HepG2 (cell line): ENCODE measurements around the gene FAM83G. TPM values are rescaled to one million over a fixed set of nuclear protein-coding genes. Genes with fewer than 3 reads are reported as not detected.

ENCODE experiments used
- DBP ChIP-seq: sonication (generic); formaldehyde crosslinking; IDR thresholded peaks from 2 replicates; pipeline ENCODE4 v1.4.0; 2020; ENCODE audit warnings: missing genetic modification reagents; ENCODE audit errors: not compliant biosample characterization
- GLI4 ChIP-seq: sonication (generic); formaldehyde crosslinking; IDR thresholded peaks from 2 replicates; pipeline ENCODE4 v1.5.1; 2020; ENCODE audit warnings: missing genetic modification reagents, mild to moderate bottlenecking, moderate library complexity, borderline replicate concordance
- POLR2AphosphoS5 ChIP-seq: IDR thresholded peaks from 2 replicates; pipeline ENCODE4 v1.6.1; 2012; ENCODE audit warnings: low read depth, low read length
- SMC3 ChIP-seq: IDR thresholded peaks from 2 replicates; pipeline ENCODE4 v1.6.1; 2011; ENCODE audit warnings: low read length, improper control_type of control experiment
- TAF1 ChIP-seq: sonication (generic); formaldehyde crosslinking; IDR thresholded peaks from 2 replicates; pipeline ENCODE4 v1.4.0; 2020; ENCODE audit warnings: missing genetic modification reagents
- YEATS2 ChIP-seq: sonication (generic); formaldehyde crosslinking; IDR thresholded peaks from 2 replicates; pipeline ENCODE4 v1.4.0; 2020; ENCODE audit warnings: missing genetic modification reagents, borderline replicate concordance
- ZBTB8A ChIP-seq: sonication (generic); formaldehyde crosslinking; IDR thresholded peaks from 2 replicates; pipeline ENCODE4 v1.4.0; 2020; ENCODE audit warnings: mild to moderate bottlenecking, low read depth, missing genetic modification reagents, borderline replicate concordance
- ZFP90 ChIP-seq: sonication (generic); formaldehyde crosslinking; IDR thresholded peaks from 2 replicates; pipeline ENCODE4 v1.8.0; 2022; ENCODE audit warnings: missing genetic modification reagents, mild to moderate bottlenecking, inconsistent platforms, borderline replicate concordance
- ZNF142 ChIP-seq: sonication (generic); formaldehyde crosslinking; IDR thresholded peaks from 2 replicates; pipeline ENCODE4 v1.4.0; 2020; ENCODE audit warnings: missing genetic modification reagents
- ZNF18 ChIP-seq: sonication (generic); formaldehyde crosslinking; IDR thresholded peaks from 2 replicates; pipeline ENCODE4 v1.8.0; 2022; ENCODE audit warnings: mild to moderate bottlenecking, missing genetic modification reagents; ENCODE audit not compliant: insufficient replicate concordance
- ZNF232 ChIP-seq: sonication (generic); formaldehyde crosslinking; IDR thresholded peaks from 2 replicates; pipeline ENCODE4 v1.4.0; 2020; ENCODE audit warnings: missing genetic modification reagents, borderline replicate concordance
- ZNF251 ChIP-seq: sonication (generic); formaldehyde crosslinking; IDR thresholded peaks from 2 replicates; pipeline ENCODE4 v1.9.0; 2021; ENCODE audit warnings: mild to moderate bottlenecking, missing genetic modification reagents
- ZNF563 ChIP-seq: sonication (generic); formaldehyde crosslinking; IDR thresholded peaks from 2 replicates; pipeline ENCODE4 v1.8.0; 2022; ENCODE audit warnings: mild to moderate bottlenecking, moderate library complexity, missing genetic modification reagents
- ZNF576 ChIP-seq: sonication (generic); formaldehyde crosslinking; IDR thresholded peaks from 2 replicates; pipeline ENCODE4 v1.4.0; 2020; ENCODE audit warnings: mild to moderate bottlenecking, missing genetic modification reagents
- ZNF850 ChIP-seq: sonication (generic); formaldehyde crosslinking; conservative IDR thresholded peaks from 2 replicates; pipeline ENCODE4 v1.9.0; 2021; ENCODE audit warnings: mild to moderate bottlenecking, missing genetic modification reagents
- polyA plus RNA-seq, 8 experiments: library from polyadenylated mRNA; depleted of rRNA in 3 of 8; stranded (reverse) in 7 of 8; unstranded in 1 of 8; fragments of >200 nt; fragmentation: Illumina TruSeq in 4 of 8; extraction: Trizol in 4 of 8; gene quantifications; 2 replicates each; pipeline versions ENCODE4 v1.2.1 to v1.2.3, GENCODE V29; 2011 to 2016; ENCODE audit warnings: low read depth in 4 of 8, missing spikeins in 1 of 8, mixed read lengths in 1 of 8; ENCODE audit not compliant: insufficient read depth in 1 of 8
- total RNA-seq, 5 experiments: library from RNA; depleted of rRNA; stranded (reverse); fragments of >200 nt; fragmentation: Illumina TruSeq; extraction: Trizol; gene quantifications; 2 replicates each; pipeline ENCODE4 v1.2.3, GENCODE V29; 2016; ENCODE audit warnings: low read depth in 1 of 5
- TF ChIP-seq, protein P1 (sequence below): sonication (generic); formaldehyde crosslinking; IDR thresholded peaks from 2 replicates; pipeline ENCODE4 v1.4.0; 2020; ENCODE audit warnings: missing genetic modification reagents

The FAM83G gene
- total and polyA plus RNA-seq, 2 of the 13 experiments (the other 11 are each of a cell fraction or from before 2014, with no cell fraction given), result 13.7 to 18.6 TPM

- TF ChIP-seq DBP, result no peak
- TF ChIP-seq POLR2AphosphoS5, result no peak
- TF ChIP-seq TAF1 (CRISPR knock-in tag), result 0 out of 2 replicates have a peak, but pooled peaks have one; percentile 30
- no peak for TF ChIP-seq ZNF18 (CRISPR knock-in tag)
- TF ChIP-seq ZNF232, result peak; percentile 93
- peak; percentile 88; the same call in 1 of the 2 replicates for TF ChIP-seq GLI4
- 0 out of 2 replicates have a peak, but pooled peaks have one; percentile 28 for TF ChIP-seq ZBTB8A (CRISPR knock-in tag)
- no peak for TF ChIP-seq ZNF850 (CRISPR knock-in tag)
- peak; percentile 89; the same call in 1 of the 2 replicates for TF ChIP-seq YEATS2 (CRISPR knock-in tag)
- no peak for TF ChIP-seq ZNF576
- TF ChIP-seq ZNF251 (CRISPR knock-in tag), result no peak
- no peak for TF ChIP-seq ZNF142 (CRISPR knock-in tag)
- peak; percentile 96 for TF ChIP-seq ZFP90 (CRISPR knock-in tag)
- no peak; the same call in 1 of the 2 replicates for TF ChIP-seq ZNF563 (CRISPR knock-in tag)
- TF ChIP-seq, protein P1, sequence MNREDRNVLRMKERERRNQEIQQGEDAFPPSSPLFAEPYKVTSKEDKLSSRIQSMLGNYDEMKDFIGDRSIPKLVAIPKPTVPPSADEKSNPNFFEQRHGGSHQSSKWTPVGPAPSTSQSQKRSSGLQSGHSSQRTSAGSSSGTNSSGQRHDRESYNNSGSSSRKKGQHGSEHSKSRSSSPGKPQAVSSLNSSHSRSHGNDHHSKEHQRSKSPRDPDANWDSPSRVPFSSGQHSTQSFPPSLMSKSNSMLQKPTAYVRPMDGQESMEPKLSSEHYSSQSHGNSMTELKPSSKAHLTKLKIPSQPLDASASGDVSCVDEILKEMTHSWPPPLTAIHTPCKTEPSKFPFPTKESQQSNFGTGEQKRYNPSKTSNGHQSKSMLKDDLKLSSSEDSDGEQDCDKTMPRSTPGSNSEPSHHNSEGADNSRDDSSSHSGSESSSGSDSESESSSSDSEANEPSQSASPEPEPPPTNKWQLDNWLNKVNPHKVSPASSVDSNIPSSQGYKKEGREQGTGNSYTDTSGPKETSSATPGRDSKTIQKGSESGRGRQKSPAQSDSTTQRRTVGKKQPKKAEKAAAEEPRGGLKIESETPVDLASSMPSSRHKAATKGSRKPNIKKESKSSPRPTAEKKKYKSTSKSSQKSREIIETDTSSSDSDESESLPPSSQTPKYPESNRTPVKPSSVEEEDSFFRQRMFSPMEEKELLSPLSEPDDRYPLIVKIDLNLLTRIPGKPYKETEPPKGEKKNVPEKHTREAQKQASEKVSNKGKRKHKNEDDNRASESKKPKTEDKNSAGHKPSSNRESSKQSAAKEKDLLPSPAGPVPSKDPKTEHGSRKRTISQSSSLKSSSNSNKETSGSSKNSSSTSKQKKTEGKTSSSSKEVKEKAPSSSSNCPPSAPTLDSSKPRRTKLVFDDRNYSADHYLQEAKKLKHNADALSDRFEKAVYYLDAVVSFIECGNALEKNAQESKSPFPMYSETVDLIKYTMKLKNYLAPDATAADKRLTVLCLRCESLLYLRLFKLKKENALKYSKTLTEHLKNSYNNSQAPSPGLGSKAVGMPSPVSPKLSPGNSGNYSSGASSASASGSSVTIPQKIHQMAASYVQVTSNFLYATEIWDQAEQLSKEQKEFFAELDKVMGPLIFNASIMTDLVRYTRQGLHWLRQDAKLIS (CRISPR knock-in tag), result peak; percentile 77; the same call in 1 of the 2 replicates
- peak; percentile 6; the same call in 1 of the 2 replicates for TF ChIP-seq SMC3
Measured at GRCh38 chr17:18988546-18989173, 15.9 kb downstream of the FAM83G start (continued).
